Esophagus squamous epithelium (tissue), 5 donors: ENCODE results near the gene SUN3. TPM values are rescaled to one million over a fixed set of nuclear protein-coding genes. Genes with fewer than 3 reads are reported as not detected.
"Not testable (repeated sequence)": the region's sequence is repeated elsewhere in the genome, so short reads cannot be mapped to it uniquely, and the experiment has no call there.

Experiments used
- DNase-seq: peaks from one replicate; lab custom pipeline; 2025; lab: John Stamatoyannopoulos, UW
- H3K27ac ChIP-seq, 4 donors: fragments of 200-600 bp; sonication (generic); one replicate each; pipeline ENCODE4 v1.5.1; 2016 to 2019; ENCODE audit warnings: mild to moderate bottlenecking in 1 of 4
- H3K27me3 ChIP-seq, 4 donors: fragments of 200-600 bp; sonication (generic); 1 replicate in 3 of 4; 2 replicates in 1 of 4; pipeline versions ENCODE4 v1.5.1 to v1.6.0; 2017 to 2021; ENCODE audit warnings: antibody characterized with exemption in 1 of 4
- H3K36me3 ChIP-seq, 3 donors: fragments of 200-600 bp; sonication (generic); one replicate each; pipeline ENCODE4 v1.5.1; 2016 to 2019
- H3K4me1 ChIP-seq, 3 donors: fragments of 200-600 bp; sonication (generic); one replicate each; pipeline ENCODE4 v1.5.1; 2017 to 2019
- H3K4me3 ChIP-seq, 4 donors: fragments of 200-600 bp; sonication (generic); 1 replicate in 3 of 4; 2 replicates in 1 of 4; pipeline ENCODE4 v1.5.1; 2016 to 2019; ENCODE audit warnings: mild to moderate bottlenecking in 2 of 4, moderate library complexity in 1 of 4
- H3K9me3 ChIP-seq, 3 donors: fragments of 200-600 bp; sonication (generic); one replicate each; pipeline ENCODE4 v1.5.1; 2016 to 2019
- POLR2A ChIP-seq, 4 donors: fragments of 450-650 bp; IDR thresholded peaks; one replicate each; pipeline ENCODE4 v1.6.1; 2017; ENCODE audit warnings: antibody characterized with exemption in 4 of 4, mild to moderate bottlenecking in 4 of 4, moderate library complexity in 3 of 4
- WGBS, 2 donors: methylation state at CpG; one replicate each; pipeline ENCODE4 v1.1.5; 2018; 5-methylcytosine and 5-hydroxymethylcytosine counted together
- intact Hi-C: fragments of 100-400 bp; cut with DNase I; formaldehyde crosslinking; loops from one replicate; pipeline ENCODE4 v1.15.0; 2022
- total RNA-seq, 4 donors: library from RNA; depleted of rRNA; stranded (reverse); fragments of >200 nt; gene quantifications; one replicate each; pipeline ENCODE4 v1.1.0, GENCODE V29; 2016
- TF ChIP-seq, protein P1 (sequence below), 6 experiments: fragments of 450-650 bp in 4 of 6; fragments of 200-600 bp in 2 of 6; sonication (generic) in 2 of 6; IDR thresholded peaks; one replicate each; pipeline ENCODE4 v1.5.1; 2016 to 2019; ENCODE audit warnings: antibody characterized with exemption in 6 of 6, mild to moderate bottlenecking in 4 of 6, moderate library complexity in 4 of 6
- donor health status: DM: yes; HTN: yes; CAD: no.

The SUN3 gene
- total RNA-seq, 4 donors from 2014 or later = not detected

DNA sequence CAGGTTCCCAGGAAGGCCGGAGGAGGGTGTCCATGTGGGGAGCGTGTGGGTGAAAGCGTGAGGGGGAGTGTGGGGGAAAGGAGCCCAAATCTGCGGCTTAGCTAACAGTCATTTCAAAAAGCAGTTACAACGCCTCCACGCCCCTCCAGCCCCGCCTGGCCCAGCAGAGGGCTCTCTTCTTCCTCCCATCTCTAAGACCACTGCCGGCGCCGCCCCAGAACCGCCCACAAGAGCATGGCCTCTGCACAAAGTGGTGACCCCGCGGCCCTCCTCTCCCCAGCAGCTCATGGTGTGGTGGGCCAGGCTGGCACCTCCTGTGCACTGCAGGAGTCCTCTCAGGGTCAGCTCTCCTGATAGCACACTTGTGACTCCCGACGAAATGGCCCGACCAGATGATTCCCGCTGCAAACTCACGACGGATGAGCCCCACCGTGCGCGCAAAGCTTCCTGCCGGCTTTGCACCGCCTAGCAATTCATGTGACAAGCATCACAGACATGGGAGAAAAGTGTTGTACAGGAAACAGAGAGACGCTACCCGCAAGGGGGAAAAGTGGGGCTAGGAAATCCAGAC is 37.1 kb downstream of the SUN3 start:
- Histone ChIP-seq H3K4me3 (peak overlapping the region; percentile 27 to 71 (median 50)), H3K36me3 (no peaks in the 10 kb centered on the region), H3K9me3 (no peaks in the 10 kb centered on the region), H3K27me3 (no peaks in the 10 kb centered on the region), H3K27ac (peak overlapping the region; percentile 31 to 70 (median 52)), H3K4me1 (peaks cover 0 to 18% (median 0%) of the 10 kb centered on the region in 3 donors)
- intact Hi-C loops = loop anchor here (10.0 kb wide), 1 partner anchor 113 kb away; no protein-coding TSS in a partner anchor
- 11 to 37% methylated on average over 17 to 18 of the region's 26 CpGs for WGBS, 2 donors
- peak in 1 of 4 donors; percentile 15 for TF ChIP-seq POLR2A (IDR thresholded peaks at IDR 0.05)
- TF ChIP-seq, protein P1, sequence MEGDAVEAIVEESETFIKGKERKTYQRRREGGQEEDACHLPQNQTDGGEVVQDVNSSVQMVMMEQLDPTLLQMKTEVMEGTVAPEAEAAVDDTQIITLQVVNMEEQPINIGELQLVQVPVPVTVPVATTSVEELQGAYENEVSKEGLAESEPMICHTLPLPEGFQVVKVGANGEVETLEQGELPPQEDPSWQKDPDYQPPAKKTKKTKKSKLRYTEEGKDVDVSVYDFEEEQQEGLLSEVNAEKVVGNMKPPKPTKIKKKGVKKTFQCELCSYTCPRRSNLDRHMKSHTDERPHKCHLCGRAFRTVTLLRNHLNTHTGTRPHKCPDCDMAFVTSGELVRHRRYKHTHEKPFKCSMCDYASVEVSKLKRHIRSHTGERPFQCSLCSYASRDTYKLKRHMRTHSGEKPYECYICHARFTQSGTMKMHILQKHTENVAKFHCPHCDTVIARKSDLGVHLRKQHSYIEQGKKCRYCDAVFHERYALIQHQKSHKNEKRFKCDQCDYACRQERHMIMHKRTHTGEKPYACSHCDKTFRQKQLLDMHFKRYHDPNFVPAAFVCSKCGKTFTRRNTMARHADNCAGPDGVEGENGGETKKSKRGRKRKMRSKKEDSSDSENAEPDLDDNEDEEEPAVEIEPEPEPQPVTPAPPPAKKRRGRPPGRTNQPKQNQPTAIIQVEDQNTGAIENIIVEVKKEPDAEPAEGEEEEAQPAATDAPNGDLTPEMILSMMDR (IDR thresholded peaks at IDR 0.05) = peak in 5 of 6 experiments; percentile 35 to 58 (median 51)
- peak; percentile 71 for DNase-seq

DNA sequence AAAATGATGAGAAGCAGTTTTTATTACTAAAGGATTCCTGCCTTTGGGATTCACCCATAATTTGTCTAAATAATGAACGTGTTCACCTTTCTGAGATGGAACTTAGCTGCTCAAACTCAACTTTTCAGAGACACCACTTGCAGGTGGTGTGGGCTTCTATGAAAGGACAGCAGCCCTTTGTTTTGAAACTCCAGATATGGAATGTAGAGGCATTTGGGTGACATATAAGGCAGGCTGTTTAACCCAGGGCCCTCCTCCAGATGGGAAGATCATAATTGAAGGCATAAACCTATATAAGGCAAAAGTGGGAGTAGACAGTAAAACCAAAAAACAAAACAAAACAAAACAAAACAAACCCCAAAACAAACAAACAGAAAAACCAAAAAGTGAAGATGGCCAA is 37.6 kb downstream of the SUN3 start:
- DNase-seq = no peak
- TF ChIP-seq, protein P1 (IDR thresholded peaks at IDR 0.05) = no peak
- no peak for TF ChIP-seq POLR2A (IDR thresholded peaks at IDR 0.05)
- WGBS, 2 donors = 60 to 86% methylated on average over 1 of the region's 1 CpG
- H3K9me3 ChIP-seq = no peaks in the 10 kb centered on the region
- H3K36me3 ChIP-seq = no peaks in the 10 kb centered on the region
- peak overlapping the region in 3 of 4 donors; percentile 49 to 71 (median 52) for H3K4me3 ChIP-seq
- peak overlapping the region; percentile 31 to 70 (median 52) for H3K27ac ChIP-seq
- peaks cover 0 to 18% (median 0%) of the 10 kb centered on the region in 3 donors for H3K4me1 ChIP-seq
- intact Hi-C loops = loop anchor here (10.0 kb wide), 1 partner anchor 114 kb away; no protein-coding TSS in a partner anchor
- H3K27me3 ChIP-seq = no peaks in the 10 kb centered on the region

DNA sequence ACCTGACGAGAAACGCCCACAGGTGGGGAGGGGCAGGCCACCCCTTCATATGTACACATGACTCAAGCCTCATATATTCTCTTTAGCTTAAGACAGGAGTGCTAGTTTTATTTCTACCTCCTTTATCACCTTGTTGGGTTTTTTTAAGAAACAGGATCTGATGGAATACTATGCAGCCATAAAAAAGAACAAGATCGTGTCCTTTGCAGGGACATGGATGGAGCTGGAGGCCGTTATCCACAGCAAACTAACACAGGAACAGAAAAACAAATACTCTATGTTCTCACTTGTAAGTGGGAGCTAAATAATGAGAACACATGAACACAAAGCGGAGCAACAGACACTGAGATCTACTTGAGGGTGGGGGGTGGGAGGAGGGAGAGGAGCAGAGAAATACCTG is 38.3 kb downstream of the SUN3 start:
- no peaks in the 10 kb centered on the region for H3K27me3 ChIP-seq
- whole genome bisulfite sequencing, 2 donors = 94 to 95% methylated on average over 5 of the region's 5 CpGs
- no peak overlapping the region for H3K4me3 ChIP-seq
- H3K9me3 ChIP-seq = no peaks in the 10 kb centered on the region
- TF ChIP-seq, protein P1 (IDR thresholded peaks at IDR 0.05) = no peak
- TF ChIP-seq POLR2A (IDR thresholded peaks at IDR 0.05) = no peak
- no peak overlapping the region for H3K27ac ChIP-seq
- DNase-seq = no peak
- H3K36me3 ChIP-seq = no peaks in the 10 kb centered on the region
- intact Hi-C loops = loop anchor here (10.0 kb wide), 1 partner anchor 114 kb away; no protein-coding TSS in a partner anchor
- H3K4me1 ChIP-seq = peaks cover 0 to 18% (median 0%) of the 10 kb centered on the region in 3 donors

DNA sequence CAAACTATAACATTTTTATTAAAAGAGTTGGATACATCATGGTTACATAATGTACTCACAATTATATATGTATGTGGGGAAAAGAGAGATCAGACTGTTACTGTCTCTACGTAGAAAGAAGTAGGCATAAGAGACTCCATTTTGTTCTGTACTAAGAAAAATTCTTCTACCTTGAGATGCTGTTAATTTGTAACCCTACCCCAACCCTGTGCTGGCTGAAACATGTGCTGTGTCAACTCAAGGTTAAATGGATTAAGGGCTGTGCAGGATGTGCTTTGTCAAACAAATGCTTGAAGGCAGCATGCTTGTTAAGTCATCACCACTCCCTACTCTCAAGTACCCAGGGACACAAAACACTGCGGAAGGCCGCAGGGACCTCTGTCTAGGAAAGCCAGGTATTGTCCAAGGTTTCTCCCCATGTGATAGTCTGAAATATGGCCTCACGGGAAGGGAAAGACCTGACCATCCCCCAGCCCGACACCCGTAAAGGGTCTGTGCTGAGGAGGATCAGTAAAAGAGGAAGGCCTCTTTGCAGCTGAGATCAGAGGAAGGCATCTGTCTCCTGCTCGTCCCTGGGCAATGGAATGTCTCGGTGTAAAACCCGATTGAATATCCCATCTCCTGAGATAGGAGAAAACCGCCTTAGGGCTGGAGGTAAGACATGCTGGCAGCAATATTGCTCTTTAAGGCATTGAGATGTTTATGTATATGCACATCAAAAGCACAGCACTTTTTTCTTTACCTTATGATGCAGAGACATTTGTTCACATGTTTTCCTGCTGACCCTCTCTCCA is 39.1 kb downstream of the SUN3 start:
- H3K27me3 ChIP-seq, H3K9me3 ChIP-seq, H3K27ac ChIP-seq, H3K36me3 ChIP-seq, H3K4me3 ChIP-seq, DNase-seq: not testable (repeated sequence)
- intact Hi-C loops = loop anchor here (10.0 kb wide), 1 partner anchor 115 kb away; no protein-coding TSS in a partner anchor
- peaks cover 0 to 18% (median 0%) of the 10 kb centered on the region in 3 donors for H3K4me1 ChIP-seq
- WGBS, 2 donors = 52 to 68% methylated on average over 5 to 7 of the region's 10 CpGs

DNA sequence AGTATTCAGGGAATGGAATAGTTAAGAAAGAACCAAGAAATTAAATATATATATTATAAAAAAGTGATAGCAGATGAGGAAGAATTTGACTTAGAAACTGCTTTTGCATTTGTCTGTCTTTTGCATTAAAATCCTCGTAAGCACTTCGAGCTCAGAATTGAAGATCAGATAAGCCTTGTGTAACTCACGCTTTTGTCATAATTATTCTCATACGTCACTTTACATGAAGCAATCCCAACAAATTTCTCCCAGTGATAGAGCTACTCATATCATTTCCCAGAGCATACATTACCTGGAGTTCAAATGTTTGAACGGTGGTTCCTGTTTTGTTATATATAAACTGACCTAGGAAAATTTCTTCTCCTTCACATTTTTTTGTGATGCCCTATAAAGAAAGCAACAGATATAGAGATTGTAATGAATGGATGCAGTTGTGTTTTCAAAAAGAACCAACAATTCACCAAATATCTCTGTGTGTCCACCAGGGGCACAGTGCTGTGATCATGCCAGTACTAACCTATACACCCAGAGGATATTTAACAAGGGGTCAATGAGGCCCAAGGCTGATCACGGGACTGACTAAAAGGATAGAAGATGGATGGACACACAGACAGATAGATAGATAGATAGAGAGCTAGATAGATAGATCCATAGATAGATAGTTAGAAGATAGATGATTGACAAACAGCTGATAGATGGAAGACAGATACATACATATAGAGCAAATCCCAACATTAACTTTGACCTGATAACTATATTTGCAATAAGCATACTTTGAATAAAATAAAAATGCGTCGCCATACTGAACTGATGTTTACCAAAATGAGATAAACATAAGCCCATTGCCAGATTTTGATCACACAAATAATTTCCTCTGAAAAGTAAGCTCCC is 40.2 kb downstream of the SUN3 start:
- Histone ChIP-seq H3K9me3 (no peaks in the 10 kb centered on the region), H3K4me3 (no peak overlapping the region), H3K27me3 (no peaks in the 10 kb centered on the region), H3K27ac (no peak overlapping the region), H3K36me3 (no peaks in the 10 kb centered on the region), H3K4me1 (peaks cover 0 to 18% (median 0%) of the 10 kb centered on the region in 3 donors)
- DNase-seq = no peak
- intact Hi-C loops = no loop called here
- 74 to 79% methylated on average over 8 of the region's 8 CpGs for WGBS, 2 donors
- TF ChIP-seq, protein P1 (IDR thresholded peaks at IDR 0.05) = peak in 2 of 6 experiments; percentile 17 to 46
- TF ChIP-seq POLR2A (IDR thresholded peaks at IDR 0.05) = no peak
